ENCODE results near the gene GABRG3.

The GABRG3 gene

GRCh38 chr15:27260523-27260922, 289.5 kb downstream of the GABRG3 start:
- H3K4me3 ChIP-seq (ENCODE audit: low read length), result no peak overlapping the region
- WGBS, result 71% methylated on average over 4 of the region's 4 CpGs
- H3K27me3 ChIP-seq (ENCODE audit: insufficient read depth, low read length), result peaks cover 13% of the 10 kb centered on the region; the same call in 1 of the 2 replicates
- H3K36me3 ChIP-seq (ENCODE audit: insufficient read depth, low read length), result no peaks in the 10 kb centered on the region
- peaks cover 21% of the 10 kb centered on the region for H3K4me1 ChIP-seq (ENCODE audit: insufficient read depth, low read length)
- H3K9ac ChIP-seq (ENCODE audit: low read depth, low read length), result no peak overlapping the region
- no peaks in the 10 kb centered on the region for H3K9me3 ChIP-seq (ENCODE audit: insufficient read depth, low read depth, low read length)
- no peak overlapping the region for H3K27ac ChIP-seq (ENCODE audit: low read depth, low read length)

- no peak overlapping the region for H3K9ac ChIP-seq (ENCODE audit: low read depth, low read length)
- no peak overlapping the region for H3K27ac ChIP-seq (ENCODE audit: low read depth, low read length)
- 95% methylated on average over 3 of the region's 3 CpGs for WGBS
- no peaks in the 10 kb centered on the region for H3K36me3 ChIP-seq (ENCODE audit: insufficient read depth, low read length)
- H3K4me1 ChIP-seq (ENCODE audit: insufficient read depth, low read length), result peaks cover under 1% of the 10 kb centered on the region
- no peak overlapping the region for H3K4me3 ChIP-seq (ENCODE audit: low read length)
- H3K9me3 ChIP-seq (ENCODE audit: insufficient read depth, low read depth, low read length), result peaks cover 8% of the 10 kb centered on the region; the same call in 1 of the 2 replicates
- no peaks in the 10 kb centered on the region for H3K27me3 ChIP-seq (ENCODE audit: insufficient read depth, low read length)
Observed at GRCh38 chr15:27268923-27269322, 297.9 kb downstream of the GABRG3 start.

GRCh38 chr15:27271258-27271657, 300.3 kb downstream of the GABRG3 start:
- 93% methylated on average over 15 of the region's 15 CpGs for WGBS
- peaks cover 18% of the 10 kb centered on the region for H3K4me1 ChIP-seq (ENCODE audit: insufficient read depth, low read length)

DNA sequence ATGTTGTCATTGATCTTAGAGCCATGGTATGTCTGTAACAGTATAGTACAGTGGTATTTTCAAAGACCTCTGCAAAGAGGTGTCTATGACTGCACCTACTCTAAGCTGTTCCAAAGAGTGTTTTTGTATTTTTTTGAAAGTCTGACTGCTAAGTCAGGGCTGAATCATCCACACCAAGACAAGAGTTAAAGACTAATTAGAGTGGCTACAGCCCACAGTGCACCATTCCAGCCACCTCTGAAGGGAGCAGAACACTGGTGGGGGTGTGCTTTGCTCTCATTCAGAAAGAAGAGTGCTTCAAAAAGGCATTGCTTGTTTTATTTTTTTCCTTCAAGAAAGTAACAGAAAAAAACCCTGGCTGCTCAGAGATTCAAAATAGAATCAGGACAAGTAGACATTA, 301.4 kb downstream of the GABRG3 start:
- Histone ChIP-seq H3K9me3 (ENCODE audit: insufficient read depth, low read depth, low read length) (no peaks in the 10 kb centered on the region), H3K36me3 (ENCODE audit: insufficient read depth, low read length) (no peaks in the 10 kb centered on the region), H3K4me1 (ENCODE audit: insufficient read depth, low read length) (peaks cover 18% of the 10 kb centered on the region), H3K4me3 (ENCODE audit: low read length) (no peak overlapping the region), H3K9ac (ENCODE audit: low read depth, low read length) (no peak overlapping the region), H3K27ac (ENCODE audit: low read depth, low read length) (no peak overlapping the region), H3K27me3 (ENCODE audit: insufficient read depth, low read length) (no peaks in the 10 kb centered on the region)

More at GRCh38 chr15:27271258-27271657, 300.3 kb downstream of the GABRG3 start:
- Histone ChIP-seq H3K27ac (ENCODE audit: low read depth, low read length) (no peak overlapping the region), H3K4me3 (ENCODE audit: low read length) (no peak overlapping the region), H3K36me3 (ENCODE audit: insufficient read depth, low read length) (no peaks in the 10 kb centered on the region), H3K27me3 (ENCODE audit: insufficient read depth, low read length) (no peaks in the 10 kb centered on the region), H3K9me3 (ENCODE audit: insufficient read depth, low read depth, low read length) (peaks cover 6% of the 10 kb centered on the region; the same call in 1 of the 2 replicates), H3K9ac (ENCODE audit: low read depth, low read length) (no peak overlapping the region)

- Histone ChIP-seq H3K27me3 (ENCODE audit: insufficient read depth, low read length) (no peaks in the 10 kb centered on the region), H3K27ac (ENCODE audit: low read depth, low read length) (no peak overlapping the region), H3K9ac (ENCODE audit: low read depth, low read length) (no peak overlapping the region), H3K36me3 (ENCODE audit: insufficient read depth, low read length) (no peaks in the 10 kb centered on the region), H3K4me3 (ENCODE audit: low read length) (no peak overlapping the region), H3K4me1 (ENCODE audit: insufficient read depth, low read length) (peaks cover 18% of the 10 kb centered on the region), H3K9me3 (ENCODE audit: insufficient read depth, low read depth, low read length) (no peaks in the 10 kb centered on the region)
- 93% methylated on average over 2 of the region's 3 CpGs for WGBS
Observed at GRCh38 chr15:27273506-27273905, 302.5 kb downstream of the GABRG3 start.

DNA sequence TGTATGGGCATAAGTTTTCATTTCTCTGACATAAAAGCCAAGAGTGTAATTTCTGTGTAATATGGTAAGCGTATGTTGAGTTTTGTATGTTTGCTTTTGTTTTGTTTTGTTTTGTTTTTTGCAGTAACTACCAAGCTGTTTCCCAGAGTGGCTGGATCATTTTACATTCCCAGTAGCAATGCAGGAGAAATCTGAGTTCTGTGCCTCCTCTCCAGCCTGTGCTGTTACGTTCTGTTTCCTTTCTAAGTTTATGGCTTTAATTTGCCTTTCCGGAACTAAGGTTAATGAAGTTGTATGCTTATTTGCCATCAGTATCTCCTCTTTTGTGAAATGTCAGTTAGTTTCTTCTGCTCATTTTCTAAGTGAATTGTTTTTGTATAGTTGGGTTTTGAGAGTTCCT, 307.8 kb downstream of the GABRG3 start:
- H3K36me3 ChIP-seq (ENCODE audit: insufficient read depth, low read length), result no peaks in the 10 kb centered on the region
- WGBS, result 88% methylated on average over 3 of the region's 3 CpGs

DNA sequence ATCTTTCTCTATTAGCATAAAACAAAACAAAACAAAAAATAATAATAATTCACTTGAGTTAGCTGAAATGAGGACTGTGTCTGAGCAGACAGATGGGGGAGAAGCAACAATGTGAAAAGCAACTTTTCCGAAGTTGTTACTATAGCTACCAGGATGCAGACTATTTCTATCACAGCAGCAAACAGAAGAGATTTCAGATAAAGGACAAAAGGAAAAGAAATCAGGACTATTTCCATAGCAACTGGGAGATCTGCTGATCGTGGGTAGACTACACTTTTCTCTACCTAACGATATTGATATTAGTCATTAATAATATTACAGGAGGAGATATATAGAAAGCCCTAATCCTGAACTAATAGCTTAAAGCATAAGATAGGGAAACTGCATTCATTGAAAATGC, 321.7 kb downstream of the GABRG3 start:
- no peaks in the 10 kb centered on the region for H3K27me3 ChIP-seq (ENCODE audit: insufficient read depth, low read length)
- H3K27ac ChIP-seq (ENCODE audit: low read depth, low read length), result no peak overlapping the region
- no peak overlapping the region for H3K4me3 ChIP-seq (ENCODE audit: low read length)
- 91% methylated on average over 1 of the region's 3 CpGs for WGBS
- no peaks in the 10 kb centered on the region for H3K9me3 ChIP-seq (ENCODE audit: insufficient read depth, low read depth, low read length)
- H3K36me3 ChIP-seq (ENCODE audit: insufficient read depth, low read length), result no peaks in the 10 kb centered on the region
- H3K9ac ChIP-seq (ENCODE audit: low read depth, low read length), result no peak overlapping the region
- H3K4me1 ChIP-seq (ENCODE audit: insufficient read depth, low read length), result no peaks in the 10 kb centered on the region

More for the DNA sequence above, 307.8 kb downstream of the GABRG3 start:
- Histone ChIP-seq H3K9ac (ENCODE audit: low read depth, low read length) (no peak overlapping the region), H3K9me3 (ENCODE audit: insufficient read depth, low read depth, low read length) (no peaks in the 10 kb centered on the region), H3K4me1 (ENCODE audit: insufficient read depth, low read length) (peaks cover 18% of the 10 kb centered on the region), H3K27ac (ENCODE audit: low read depth, low read length) (no peak overlapping the region), H3K27me3 (ENCODE audit: insufficient read depth, low read length) (no peaks in the 10 kb centered on the region), H3K4me3 (ENCODE audit: low read length) (no peak overlapping the region)

DNA sequence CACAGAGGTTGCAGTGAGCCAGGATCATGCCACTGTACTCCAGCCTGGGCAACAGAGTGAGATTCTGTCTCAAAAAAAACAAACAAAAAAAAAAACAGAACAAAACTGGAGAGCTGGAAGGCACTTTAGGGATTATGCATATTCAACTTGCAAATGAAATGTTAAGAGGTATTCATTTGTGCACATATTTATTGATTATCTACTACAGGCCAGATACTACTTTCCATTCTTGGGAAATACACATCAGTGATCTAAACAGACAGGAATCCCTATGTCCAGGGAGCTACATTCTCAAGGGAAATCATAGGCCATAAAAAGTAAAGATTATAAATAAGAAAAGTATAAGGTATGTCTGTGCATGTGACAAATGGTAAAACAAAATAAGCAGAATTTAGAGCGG, 322.6 kb downstream of the GABRG3 start:
- WGBS, result 91% methylated on average over 1 of the region's 1 CpG

GRCh38 chr15:27317736-27318135, 346.8 kb downstream of the GABRG3 start:
- Histone ChIP-seq H3K36me3 (ENCODE audit: insufficient read depth, low read length) (no peaks in the 10 kb centered on the region), H3K27ac (ENCODE audit: low read depth, low read length) (no peak overlapping the region), H3K4me3 (ENCODE audit: low read length) (no peak overlapping the region), H3K4me1 (ENCODE audit: insufficient read depth, low read length) (no peaks in the 10 kb centered on the region; the same call in 1 of the 2 replicates), H3K9me3 (ENCODE audit: insufficient read depth, low read depth, low read length) (no peaks in the 10 kb centered on the region), H3K27me3 (ENCODE audit: insufficient read depth, low read length) (no peaks in the 10 kb centered on the region), H3K9ac (ENCODE audit: low read depth, low read length) (no peak overlapping the region)
- WGBS, result 87% methylated on average over 5 of the region's 5 CpGs

More for the DNA sequence above, 322.6 kb downstream of the GABRG3 start:
- no peaks in the 10 kb centered on the region for H3K36me3 ChIP-seq (ENCODE audit: insufficient read depth, low read length)
- no peaks in the 10 kb centered on the region for H3K4me1 ChIP-seq (ENCODE audit: insufficient read depth, low read length)
- no peak overlapping the region for H3K27ac ChIP-seq (ENCODE audit: low read depth, low read length)
- no peaks in the 10 kb centered on the region for H3K27me3 ChIP-seq (ENCODE audit: insufficient read depth, low read length)
- no peaks in the 10 kb centered on the region for H3K9me3 ChIP-seq (ENCODE audit: insufficient read depth, low read depth, low read length)
- H3K4me3 ChIP-seq (ENCODE audit: low read length), result no peak overlapping the region
- H3K9ac ChIP-seq (ENCODE audit: low read depth, low read length), result no peak overlapping the region

DNA sequence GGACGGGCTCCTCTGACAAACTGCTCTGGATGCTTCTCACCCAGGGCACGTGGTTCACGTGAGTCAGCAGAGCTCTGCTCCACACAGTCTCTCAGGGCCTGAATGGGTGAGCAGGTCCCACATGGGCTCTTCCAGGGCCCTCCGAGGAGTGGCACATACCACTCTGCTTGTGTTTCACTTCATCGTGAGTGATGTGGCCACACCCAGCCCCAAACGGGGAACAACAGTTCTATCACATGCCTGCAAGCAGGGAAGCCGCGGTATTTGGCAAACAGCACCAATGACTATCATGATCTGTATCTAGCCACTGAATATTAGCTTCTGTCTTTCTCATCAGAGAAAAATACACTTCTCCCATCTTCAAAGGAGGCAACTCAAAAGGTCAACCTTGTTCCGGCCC, 352.8 kb downstream of the GABRG3 start:
- H3K36me3 ChIP-seq (ENCODE audit: insufficient read depth, low read length), result no peaks in the 10 kb centered on the region
- no peak overlapping the region for H3K27ac ChIP-seq (ENCODE audit: low read depth, low read length)
- no peaks in the 10 kb centered on the region for H3K4me1 ChIP-seq (ENCODE audit: insufficient read depth, low read length)
- H3K27me3 ChIP-seq (ENCODE audit: insufficient read depth, low read length), result no peaks in the 10 kb centered on the region
- H3K4me3 ChIP-seq (ENCODE audit: low read length), result no peak overlapping the region
- WGBS, result 92% methylated on average over 9 of the region's 9 CpGs
- no peaks in the 10 kb centered on the region for H3K9me3 ChIP-seq (ENCODE audit: insufficient read depth, low read depth, low read length)
- H3K9ac ChIP-seq (ENCODE audit: low read depth, low read length), result no peak overlapping the region

DNA sequence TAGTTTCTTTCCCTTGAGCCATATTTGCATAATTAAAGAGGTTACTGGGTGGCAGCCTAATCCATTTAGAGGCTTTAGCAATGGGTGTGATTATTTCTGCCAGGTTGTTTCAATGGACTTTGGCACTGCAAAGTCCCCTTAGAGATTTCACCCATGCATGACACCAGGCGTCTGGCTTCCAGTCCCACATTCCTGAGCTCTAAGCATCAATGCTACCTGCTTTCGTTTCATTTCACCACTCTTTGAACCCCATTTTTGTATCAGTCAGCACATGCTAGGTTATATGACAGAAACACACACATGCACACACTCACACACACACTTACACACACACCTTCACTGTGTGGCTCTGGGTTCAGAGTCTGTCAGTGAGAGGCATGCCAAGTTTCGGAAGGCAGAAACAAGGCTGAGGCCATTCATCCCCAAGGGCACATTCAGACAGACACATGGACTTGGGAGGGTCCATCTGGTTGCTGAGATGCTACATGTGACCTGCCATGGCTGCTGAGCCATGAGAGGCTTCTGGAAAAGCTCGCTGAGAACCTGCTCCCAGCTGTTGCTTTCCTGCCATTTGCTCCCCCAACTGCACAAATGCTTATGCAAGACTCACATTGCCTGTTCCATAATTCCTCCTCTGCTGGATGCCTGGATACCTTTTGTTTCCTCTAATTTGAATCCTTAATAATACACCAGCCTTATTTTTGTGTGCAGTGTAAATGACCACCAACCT, 354.1 kb downstream of the GABRG3 start:
- WGBS, result 93% methylated on average over 4 of the region's 4 CpGs
- Histone ChIP-seq H3K9me3 (ENCODE audit: insufficient read depth, low read depth, low read length) (no peaks in the 10 kb centered on the region), H3K4me1 (ENCODE audit: insufficient read depth, low read length) (no peaks in the 10 kb centered on the region), H3K27me3 (ENCODE audit: insufficient read depth, low read length) (no peaks in the 10 kb centered on the region), H3K9ac (ENCODE audit: low read depth, low read length) (no peak overlapping the region), H3K27ac (ENCODE audit: low read depth, low read length) (no peak overlapping the region), H3K36me3 (ENCODE audit: insufficient read depth, low read length) (no peaks in the 10 kb centered on the region), H3K4me3 (ENCODE audit: low read length) (no peak overlapping the region)

All from HUES64 (cell line).